IPS-18c (cell line): ENCODE measurements around the gene GUCY2F.

Experiments used
- H3K4me3 ChIP-seq: 2 replicates; pipeline ENCODE4 v1.7.0; 2013; ENCODE audit warnings: low read depth, mild to moderate bottlenecking, low read length, moderate library complexity; ENCODE audit not compliant: insufficient read depth
- H3K9me3 ChIP-seq: one replicate; pipeline ENCODE4 v1.6.1; 2013; ENCODE audit warnings: mild to moderate bottlenecking, low read length, moderate library complexity; ENCODE audit not compliant: control insufficient read depth, insufficient read depth

Gene GUCY2F

DNA sequence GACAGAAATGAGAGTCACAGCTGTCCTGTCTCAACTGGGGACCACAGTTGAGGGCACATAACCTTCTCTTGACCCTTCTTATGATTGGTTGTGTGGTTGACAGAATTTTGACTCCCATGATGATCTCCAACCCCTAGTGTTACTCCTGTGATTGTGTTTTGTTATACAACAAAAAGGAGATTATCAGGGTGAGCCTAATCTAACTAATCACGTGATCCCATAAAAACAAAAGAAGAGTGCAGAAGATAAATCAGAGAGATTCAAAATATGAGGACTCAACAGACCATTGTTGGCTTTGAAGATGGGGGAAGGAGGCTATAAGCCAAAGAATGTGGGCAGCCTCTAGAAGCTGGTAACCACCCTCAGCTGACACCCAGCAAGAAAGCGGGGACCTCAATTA, 72.7 kb downstream of the GUCY2F start:
- Histone ChIP-seq H3K4me3 (no peak overlapping the region), H3K9me3 (peaks cover 3% of the 10 kb centered on the region)

GRCh38 chrX:109403922-109404321, 78.0 kb downstream of the GUCY2F start:
- Histone ChIP-seq H3K4me3 (no peak overlapping the region), H3K9me3 (peaks cover 3% of the 10 kb centered on the region)

DNA sequence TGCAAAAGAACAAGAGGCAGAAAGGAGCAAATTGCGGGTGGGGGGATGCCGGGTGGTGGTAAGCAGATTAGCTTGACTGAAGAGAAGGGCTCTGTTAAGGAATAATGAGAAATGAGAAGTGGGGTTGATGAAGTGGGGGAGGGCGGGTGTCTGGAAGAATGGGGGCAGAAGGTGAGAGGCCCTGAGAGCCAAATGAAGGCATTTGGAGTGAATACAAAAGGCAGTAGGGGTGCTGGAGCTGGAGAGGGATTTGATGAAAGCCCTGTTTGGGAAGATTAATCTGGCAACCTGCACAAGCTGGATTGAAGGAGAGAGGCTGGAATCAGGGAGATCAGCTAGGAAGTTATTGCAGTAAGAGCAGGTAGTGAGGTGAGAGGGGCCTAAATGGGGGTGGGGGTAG, 82.1 kb downstream of the GUCY2F start:
- Histone ChIP-seq H3K9me3 (no peaks in the 10 kb centered on the region), H3K4me3 (no peak overlapping the region)

GRCh38 chrX:109398833-109399232, 83.1 kb downstream of the GUCY2F start:
- Histone ChIP-seq H3K4me3 (no peak overlapping the region), H3K9me3 (no peaks in the 10 kb centered on the region)

GRCh38 chrX:109398061-109398460, 83.8 kb downstream of the GUCY2F start:
- Histone ChIP-seq H3K4me3 (no peak overlapping the region), H3K9me3 (no peaks in the 10 kb centered on the region)

DNA sequence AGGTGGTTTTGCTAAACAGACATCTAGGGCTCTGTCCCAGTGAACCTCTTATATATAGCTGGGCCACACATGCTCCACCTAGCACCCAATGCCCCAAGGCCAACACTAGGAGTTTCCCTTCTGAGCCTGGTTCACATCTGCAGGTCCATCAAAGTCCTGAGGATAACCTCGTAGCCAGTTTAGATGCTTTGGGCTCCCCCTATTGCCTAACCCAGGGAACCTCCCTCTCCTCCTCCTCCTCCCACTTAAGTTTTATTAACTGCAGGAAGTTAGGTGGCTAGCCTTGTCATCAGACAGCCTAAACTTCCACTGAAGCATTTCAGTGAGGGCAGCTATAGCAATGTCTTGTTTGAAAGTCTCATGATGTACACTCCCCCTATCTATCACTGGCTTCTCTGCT, 88.0 kb downstream of the GUCY2F start:
- H3K4me3 ChIP-seq = no peak overlapping the region
- no peaks in the 10 kb centered on the region for H3K9me3 ChIP-seq

DNA sequence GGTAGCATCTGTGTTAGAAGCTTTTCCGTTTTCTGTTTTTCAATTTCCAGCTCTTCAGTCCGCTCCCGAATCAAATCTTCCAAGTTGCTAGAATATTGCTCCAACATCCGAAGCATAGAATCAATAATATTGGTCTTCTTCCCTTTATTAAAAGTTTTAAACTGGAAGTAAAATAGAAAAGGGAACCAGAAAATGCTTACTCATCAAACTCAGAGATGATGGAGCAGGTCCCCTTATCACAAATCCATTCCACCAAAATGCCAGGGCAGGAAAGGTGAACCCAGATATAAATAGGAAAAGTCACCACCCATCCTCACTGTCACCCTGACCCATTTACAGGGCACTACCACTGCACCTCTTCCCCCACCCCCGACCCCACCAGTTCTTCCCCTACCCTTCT, 89.0 kb downstream of the GUCY2F start:
- Histone ChIP-seq H3K9me3 (no peaks in the 10 kb centered on the region), H3K4me3 (no peak overlapping the region)

GRCh38 chrX:109390556-109390955, 91.3 kb downstream of the GUCY2F start:
- no peak overlapping the region for H3K4me3 ChIP-seq
- H3K9me3 ChIP-seq = no peaks in the 10 kb centered on the region

- no peaks in the 10 kb centered on the region for H3K9me3 ChIP-seq
- H3K4me3 ChIP-seq = no peak overlapping the region
Observed at GRCh38 chrX:109389917-109390316, 92.0 kb downstream of the GUCY2F start.

DNA sequence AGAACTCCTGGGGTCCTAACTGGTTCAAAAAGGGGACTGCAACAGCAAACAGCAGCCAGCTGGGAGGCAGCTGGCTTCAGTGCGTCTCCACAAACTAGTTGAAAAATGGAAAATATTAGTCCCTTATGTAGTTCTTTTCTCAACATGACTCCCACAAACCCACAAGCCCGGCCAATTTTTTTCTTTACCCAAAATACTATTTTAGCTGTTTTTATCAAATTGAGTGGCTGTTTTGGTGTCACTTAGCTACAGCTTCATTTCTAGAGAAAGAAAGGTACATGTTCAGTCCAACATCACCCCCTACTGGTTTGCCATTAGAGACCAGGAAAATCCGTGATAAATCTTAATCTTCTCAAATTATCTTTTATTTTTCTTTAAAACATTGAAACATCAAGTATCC, 97.2 kb downstream of the GUCY2F start:
- H3K9me3 ChIP-seq = no peaks in the 10 kb centered on the region
- H3K4me3 ChIP-seq = no peak overlapping the region

- Histone ChIP-seq H3K9me3 (no peaks in the 10 kb centered on the region), H3K4me3 (no peak overlapping the region)
Observed at GRCh38 chrX:109382332-109382731, 99.6 kb downstream of the GUCY2F start.

GRCh38 chrX:109378281-109378680, 103.6 kb downstream of the GUCY2F start:
- H3K4me3 ChIP-seq = no peak overlapping the region
- H3K9me3 ChIP-seq = peaks cover 3% of the 10 kb centered on the region

- peaks cover 3% of the 10 kb centered on the region for H3K9me3 ChIP-seq
- H3K4me3 ChIP-seq = no peak overlapping the region
Observed at GRCh38 chrX:109374262-109374960, 107.5 kb downstream of the GUCY2F start.

GRCh38 chrX:109373468-109373867, 108.4 kb downstream of the GUCY2F start:
- H3K9me3 ChIP-seq = peaks cover 3% of the 10 kb centered on the region
- H3K4me3 ChIP-seq = no peak overlapping the region

- H3K9me3 ChIP-seq = peaks cover 3% of the 10 kb centered on the region
- no peak overlapping the region for H3K4me3 ChIP-seq
Observed at GRCh38 chrX:109372716-109373115, 109.2 kb downstream of the GUCY2F start.

DNA sequence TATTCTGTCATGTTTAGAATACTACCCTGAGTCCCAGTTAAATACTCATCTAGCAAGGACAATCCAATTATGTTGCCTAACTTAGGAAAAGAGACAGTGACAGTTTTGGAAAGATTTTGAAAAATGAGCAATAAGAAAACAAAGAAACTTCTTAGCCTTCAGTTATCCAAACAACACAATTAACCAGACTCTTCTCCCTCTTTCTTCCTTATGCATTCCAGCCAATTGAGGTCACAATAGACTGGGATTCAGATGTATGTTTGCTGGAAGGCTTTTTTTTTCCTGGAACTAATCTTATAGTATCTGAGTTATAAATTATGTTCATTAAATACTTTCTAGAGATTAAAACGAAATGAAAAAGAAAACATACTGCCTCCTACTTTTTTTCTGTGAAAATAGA, 109.6 kb downstream of the GUCY2F start:
- Histone ChIP-seq H3K4me3 (no peak overlapping the region), H3K9me3 (peaks cover 3% of the 10 kb centered on the region)

DNA sequence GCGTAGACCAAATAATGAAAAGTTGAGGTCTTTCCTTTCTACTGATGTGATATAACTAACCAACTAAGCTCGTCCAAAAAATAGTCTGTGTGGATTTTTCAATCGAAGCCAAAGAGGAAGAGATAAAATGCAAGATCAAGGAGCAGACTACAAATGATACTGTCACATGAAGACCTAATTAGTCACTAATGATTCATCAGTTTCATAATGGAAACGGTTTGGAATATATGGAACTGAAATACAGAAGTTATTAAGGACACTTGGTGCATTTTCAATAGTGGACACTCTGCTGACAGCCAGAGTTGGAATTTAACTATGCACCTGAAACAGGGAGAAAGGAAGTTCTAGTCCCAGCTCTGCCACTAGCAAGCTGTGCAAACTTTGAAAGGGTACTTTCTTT, 119.8 kb downstream of the GUCY2F start:
- Histone ChIP-seq H3K4me3 (no peak overlapping the region), H3K9me3 (no peaks in the 10 kb centered on the region)

GRCh38 chrX:109360301-109360700, 121.6 kb downstream of the GUCY2F start:
- Histone ChIP-seq H3K4me3 (no peak overlapping the region), H3K9me3 (no peaks in the 10 kb centered on the region)

DNA sequence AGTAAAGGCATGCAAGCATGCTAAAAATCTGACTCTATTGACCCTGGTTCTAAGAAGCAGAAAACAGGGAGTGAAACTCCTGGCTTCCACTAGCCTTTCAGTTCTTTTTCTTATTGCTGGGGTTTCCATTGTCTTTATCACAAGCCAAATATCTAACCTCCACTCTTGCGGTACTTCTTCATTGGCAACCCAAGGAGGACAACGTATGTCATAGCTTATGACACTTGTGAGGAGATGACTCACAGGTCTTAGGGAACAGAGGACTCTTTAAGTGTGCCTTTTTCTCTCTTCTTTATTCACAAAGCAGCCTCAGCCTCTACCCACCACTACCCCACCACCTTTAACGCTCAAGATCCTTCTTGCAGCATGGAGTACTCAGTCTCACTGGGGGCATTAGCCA, 124.2 kb downstream of the GUCY2F start:
- H3K4me3 ChIP-seq = no peak overlapping the region

More for the DNA sequence above, 124.2 kb downstream of the GUCY2F start:
- no peaks in the 10 kb centered on the region for H3K9me3 ChIP-seq
